ENCODE results near the gene FNIP2.

DNA sequence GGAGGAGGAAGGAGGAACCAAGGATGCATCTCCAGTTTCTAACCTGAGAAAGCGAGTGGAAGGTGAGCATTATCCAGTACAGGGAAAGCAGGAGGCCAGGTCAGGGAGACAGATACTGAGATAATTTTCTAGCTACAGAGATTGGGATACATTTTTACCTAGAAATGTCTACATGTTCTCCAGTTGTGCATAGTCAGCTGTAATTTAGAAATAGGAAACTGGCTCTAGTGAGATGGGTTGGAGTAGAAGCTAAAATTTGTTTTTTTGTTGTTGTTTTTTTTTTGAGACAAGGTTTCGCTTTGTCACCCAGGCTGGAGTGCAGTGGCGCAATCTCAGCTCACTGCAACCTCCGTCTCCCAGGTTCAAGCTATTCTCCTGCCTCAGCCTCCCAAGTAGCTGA is 71.3 kb downstream of the FNIP2 start:
- TF ChIP-seq, protein P1, sequence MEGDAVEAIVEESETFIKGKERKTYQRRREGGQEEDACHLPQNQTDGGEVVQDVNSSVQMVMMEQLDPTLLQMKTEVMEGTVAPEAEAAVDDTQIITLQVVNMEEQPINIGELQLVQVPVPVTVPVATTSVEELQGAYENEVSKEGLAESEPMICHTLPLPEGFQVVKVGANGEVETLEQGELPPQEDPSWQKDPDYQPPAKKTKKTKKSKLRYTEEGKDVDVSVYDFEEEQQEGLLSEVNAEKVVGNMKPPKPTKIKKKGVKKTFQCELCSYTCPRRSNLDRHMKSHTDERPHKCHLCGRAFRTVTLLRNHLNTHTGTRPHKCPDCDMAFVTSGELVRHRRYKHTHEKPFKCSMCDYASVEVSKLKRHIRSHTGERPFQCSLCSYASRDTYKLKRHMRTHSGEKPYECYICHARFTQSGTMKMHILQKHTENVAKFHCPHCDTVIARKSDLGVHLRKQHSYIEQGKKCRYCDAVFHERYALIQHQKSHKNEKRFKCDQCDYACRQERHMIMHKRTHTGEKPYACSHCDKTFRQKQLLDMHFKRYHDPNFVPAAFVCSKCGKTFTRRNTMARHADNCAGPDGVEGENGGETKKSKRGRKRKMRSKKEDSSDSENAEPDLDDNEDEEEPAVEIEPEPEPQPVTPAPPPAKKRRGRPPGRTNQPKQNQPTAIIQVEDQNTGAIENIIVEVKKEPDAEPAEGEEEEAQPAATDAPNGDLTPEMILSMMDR (conservative IDR thresholded peaks at IDR 0.05 in 1 of 2, IDR thresholded peaks at IDR 0.05 in 1 of 2; ENCODE audit: extremely low read depth in 1 of 2, insufficient read depth in 1 of 2, low read depth in 1 of 2, low read length in 2 of 2) = no peak
- no peak for TF ChIP-seq EZH2 (IDR thresholded peaks at IDR 0.05; ENCODE audit: borderline replicate concordance, low read length)

Data from mammary epithelial cell (primary cell).